ENCODE measurements around the gene G6PC2. TPM values are rescaled to one million over a fixed set of nuclear protein-coding genes. Genes with fewer than 3 reads are reported as not detected.
"Not testable (repeated sequence)": the region's sequence is repeated elsewhere in the genome, so short reads cannot be mapped to it uniquely, and the experiment has no call there.

Gene G6PC2
- total and polyA plus RNA-seq, 2 of the 8 experiments (the other 6 are each of a cell fraction or from before 2014, with no cell fraction given), result not detected

DNA sequence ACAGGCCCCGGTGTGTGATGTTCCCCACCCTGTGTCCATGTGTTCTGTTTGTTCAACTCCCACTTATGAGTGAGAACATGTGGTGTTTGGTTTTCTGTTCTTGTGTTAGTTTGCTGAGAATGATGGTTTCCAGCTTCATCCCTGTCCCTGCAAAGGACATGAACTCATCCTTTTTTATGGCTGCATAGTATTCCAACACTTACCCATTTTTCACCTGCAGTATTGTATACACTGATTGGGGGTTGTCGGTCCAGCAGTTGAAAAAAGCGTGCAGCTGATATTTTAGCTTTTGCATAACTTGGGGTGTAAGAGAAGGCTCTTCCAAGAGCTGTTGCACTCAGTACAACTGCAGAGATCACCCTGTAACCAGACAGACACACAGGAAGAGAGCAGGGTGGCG is 31.1 kb downstream of the G6PC2 start:
- FAIRE-seq; H4K5ac ChIP-seq (ENCODE audit: insufficient read length, low read depth, low read length); DNase-seq (ENCODE audit: low read depth in 1 of 2, low spot score in 2 of 2); H3K27ac ChIP-seq (ENCODE audit: low read depth, low read length); H3K4me3 ChIP-seq (ENCODE audit: extremely low read depth in 1 of 4, insufficient read depth in 2 of 4, low read depth in 3 of 4, low read length in 4 of 4); H4K20me1 ChIP-seq (replicated peaks in 1 of 2; ENCODE audit: control insufficient read depth in 1 of 2, insufficient read depth in 2 of 2, low read length in 2 of 2); H3K36me3 ChIP-seq (ENCODE audit: control insufficient read depth in 2 of 4, insufficient read depth in 4 of 4, low read length in 3 of 4); H3K79me1 ChIP-seq (ENCODE audit: low read depth, low read length); H3K9ac ChIP-seq (replicated peaks in 1 of 4; ENCODE audit: extremely low read depth in 1 of 4, low read depth in 3 of 4, low read length in 3 of 4); H3K4ac ChIP-seq (replicated peaks; ENCODE audit: insufficient read length, low read depth, low read length); H2BK20ac ChIP-seq (ENCODE audit: low read length); H3K9me3 ChIP-seq (ENCODE audit: insufficient read depth in 2 of 2, low read depth in 1 of 2, low read length in 1 of 2); H3K27me3 ChIP-seq (replicated peaks in 1 of 4; ENCODE audit: control insufficient read depth in 3 of 4, extremely low read depth in 1 of 4, insufficient read depth in 3 of 4, low read length in 3 of 4); H3K4me1 ChIP-seq (replicated peaks in 1 of 4; ENCODE audit: control insufficient read depth in 3 of 4, insufficient read depth in 4 of 4, low read length in 3 of 4); CTCF ChIA-PET (ENCODE audit: partially characterized antibody); H2AK5ac ChIP-seq (ENCODE audit: low read depth, low read length); H4K91ac ChIP-seq (replicated peaks; ENCODE audit: insufficient read length, low read length); H3K23me2 ChIP-seq (ENCODE audit: low read depth, low read length); H3K23ac ChIP-seq (ENCODE audit: insufficient read length); H2AFZ ChIP-seq (ENCODE audit: low read length); H2BK15ac ChIP-seq (ENCODE audit: low read length); H3K56ac ChIP-seq (replicated peaks; ENCODE audit: insufficient read length, low read depth, low read length); H2BK12ac ChIP-seq (ENCODE audit: low read depth, low read length); H2BK120ac ChIP-seq (replicated peaks; ENCODE audit: low read depth, low read length); H3K14ac ChIP-seq (ENCODE audit: insufficient read length); H3K4me2 ChIP-seq (ENCODE audit: insufficient read depth in 1 of 2, low read depth in 2 of 2, low read length in 2 of 2); H2BK5ac ChIP-seq (ENCODE audit: low read depth, low read length); H4K8ac ChIP-seq (ENCODE audit: extremely low read depth, insufficient read depth, low read length); H3K18ac ChIP-seq (ENCODE audit: extremely low read depth, low read length); H3K79me2 ChIP-seq (ENCODE audit: control insufficient read depth in 1 of 2, insufficient read depth in 2 of 2, low read length in 2 of 2); POLR2A ChIA-PET (ENCODE audit: partially characterized antibody): not testable (repeated sequence)
- TF ChIP-seq KDM1A (IDR thresholded peaks at IDR 0.05; ENCODE audit: borderline replicate concordance, low read length), result 0 out of 2 replicates have a peak, but pooled peaks have one; percentile 39
- 90% methylated on average over 4 of the region's 4 CpGs; no CpG with 5 or more reads in 1 of the 2 experiments for WGBS, 2 experiments (ENCODE audit: extremely low coverage in 1 of 2, insufficient coverage in 1 of 2, insufficient read length in 1 of 2, insufficient replicate concordance in 2 of 2, low coverage in 1 of 2, low lambda C conversion rate in 2 of 2, missing lambda C conversion rate in 1 of 2)
